Stomach (tissue), 4 donors: ENCODE measurements around the gene ADGRG2.
A peak's percentile ranks its signal among the peaks of the same experiment; 100 is the strongest.

Experiments used
- CTCF ChIP-seq, 7 experiments: fragments of 450-650 bp in 4 of 7; fragments of 200-600 bp in 3 of 7; sonication (generic) in 3 of 7; IDR thresholded peaks; one replicate each; pipeline ENCODE4 v1.5.1; 2016 to 2019; ENCODE audit warnings: antibody characterized with exemption in 7 of 7, control low read depth in 2 of 7, mild to moderate bottlenecking in 1 of 7
- EP300 ChIP-seq: sonication (generic); formaldehyde crosslinking; IDR thresholded peaks from one replicate; pipeline ENCODE4 v1.6.1; 2017; ENCODE audit warnings: antibody characterized with exemption
- POLR2AphosphoS5 ChIP-seq, 3 donors: sonication (generic); formaldehyde crosslinking; IDR thresholded peaks; one replicate each; pipeline ENCODE4 v1.6.1; 2016; ENCODE audit warnings: antibody characterized with exemption in 3 of 3

- TF ChIP-seq CTCF (IDR thresholded peaks at IDR 0.05) (peak in 1 of 7 experiments; percentile 38), POLR2AphosphoS5 (IDR thresholded peaks at IDR 0.05) (no peak), EP300 (no peak)
Measured at GRCh38 chrX:19040373-19040772, 81.9 kb downstream of the ADGRG2 start.
